GM08714 (cell line): Measurements from ENCODE around the gene BEND2.
"Not testable (repeated sequence)": the region's sequence is repeated elsewhere in the genome, so short reads cannot be mapped to it uniquely, and the experiment has no call there.

Source experiments
- H3K4me3 ChIP-seq: fragments of 200-500 bp; sonication (Bioruptor generic); 2 replicates; pipeline ENCODE4 v1.5.1; 2014; ENCODE audit warnings: mild to moderate bottlenecking, low read length, inconsistent platforms
- ZNF274 ChIP-seq: IDR thresholded peaks from 2 replicates; pipeline ENCODE4 v1.6.1; 2012; ENCODE audit warnings: mild to moderate bottlenecking, low read depth, low read length

The BEND2 gene

DNA sequence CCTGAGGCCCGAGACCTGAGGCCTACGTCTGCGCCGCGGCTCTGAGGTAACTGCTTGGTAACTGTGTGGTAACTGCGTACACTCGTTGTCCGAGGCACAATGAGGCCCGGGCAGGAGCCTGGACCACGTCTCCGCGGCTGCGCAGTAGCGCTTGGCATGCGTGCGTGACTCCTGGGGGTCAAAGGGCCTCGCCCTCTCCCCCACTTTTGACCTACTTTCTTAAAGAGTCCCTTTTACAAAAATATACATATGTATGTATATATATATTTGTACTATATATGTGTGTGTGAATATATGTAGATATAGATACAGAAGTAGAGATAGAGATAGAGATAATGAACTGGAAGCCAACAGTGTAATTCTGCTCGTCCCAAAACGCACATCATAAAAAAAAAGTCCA, at the start of gene BEND2:
TSS of gene BEND2 (minus strand) at position 101 of the 400 bp plus-strand sequence. CDS start 136 bp downstream, outside the sequence.
- H3K4me3 ChIP-seq: no peak within 1 kb of the TSS
- no peak for TF ChIP-seq ZNF274

DNA sequence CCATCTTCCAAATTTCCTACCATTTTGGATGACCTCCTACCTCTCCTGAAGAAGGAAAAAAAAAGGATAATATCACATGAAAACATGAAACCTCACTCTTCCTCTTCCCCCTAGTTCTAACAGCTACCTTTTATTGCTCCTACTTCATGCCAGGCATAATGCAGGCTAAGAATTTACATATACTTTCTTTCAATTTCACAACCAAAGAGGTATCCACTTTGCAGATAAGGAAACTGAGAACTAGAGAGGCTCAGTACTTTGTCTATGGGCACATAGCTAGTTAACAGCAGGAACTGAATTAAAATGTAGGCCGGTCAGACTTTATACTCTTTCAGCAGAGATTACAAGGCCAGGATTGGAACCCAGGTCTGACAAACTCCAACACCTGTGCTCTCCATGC, 34.4 kb upstream of the BEND2 start:
- TF ChIP-seq ZNF274: no peak
- no peak overlapping the region for H3K4me3 ChIP-seq

DNA sequence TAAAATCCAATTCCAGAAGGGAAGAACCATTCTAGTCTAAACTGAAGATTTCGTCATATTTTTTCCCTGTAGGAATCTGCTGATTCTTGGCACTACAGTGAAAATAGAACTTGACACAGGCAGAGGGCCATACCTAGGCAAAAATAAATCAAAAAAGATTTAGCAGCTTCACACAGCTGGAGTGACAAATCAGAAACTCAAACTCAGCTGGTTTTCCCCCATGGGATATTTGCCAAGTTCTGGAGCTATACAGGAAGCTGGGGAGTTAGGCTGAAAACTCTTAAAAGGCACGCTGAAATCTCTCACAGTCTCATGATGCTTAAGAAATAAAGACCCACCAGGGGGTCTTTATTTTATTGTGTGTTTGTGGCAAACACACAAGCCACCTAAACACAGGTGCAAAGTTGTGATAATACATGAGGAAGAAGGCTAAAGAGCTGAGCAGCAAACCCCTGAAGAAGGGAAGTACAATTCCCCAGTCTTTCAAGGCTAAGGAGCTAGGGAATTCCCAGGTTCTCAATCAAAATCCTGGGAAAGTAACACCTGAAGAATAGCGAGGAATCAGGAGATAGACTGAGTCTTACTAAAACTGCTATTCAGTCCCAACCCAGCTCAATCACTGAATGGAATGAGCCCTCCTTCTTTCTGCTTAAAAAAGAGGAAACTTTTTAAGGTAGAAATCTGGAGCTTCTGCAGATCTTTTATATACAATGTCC, 32.1 kb upstream of the BEND2 start:
- no peak overlapping the region for H3K4me3 ChIP-seq
- no peak for TF ChIP-seq ZNF274

DNA sequence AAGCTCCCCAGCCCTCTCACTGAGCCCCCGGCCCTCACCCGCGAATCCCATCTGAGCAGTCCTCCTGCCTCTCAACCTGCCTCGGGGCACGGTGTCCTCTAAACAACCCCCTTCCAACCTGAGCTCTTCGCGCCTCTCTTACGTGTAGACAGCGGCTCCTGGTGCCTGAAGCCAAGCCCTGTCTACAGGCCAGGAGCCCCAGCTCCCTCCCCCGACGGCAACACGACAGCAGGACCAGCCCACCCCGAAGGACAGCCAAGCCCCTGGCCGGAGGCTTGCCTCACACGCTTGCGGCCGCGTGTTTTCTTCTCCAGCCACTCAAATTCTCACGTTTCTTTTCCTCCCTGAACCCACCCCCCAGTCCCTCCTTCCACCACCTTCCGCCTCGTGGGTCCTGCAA, 9.0 kb upstream of the BEND2 start:
- H3K4me3 ChIP-seq: not testable (repeated sequence)

DNA sequence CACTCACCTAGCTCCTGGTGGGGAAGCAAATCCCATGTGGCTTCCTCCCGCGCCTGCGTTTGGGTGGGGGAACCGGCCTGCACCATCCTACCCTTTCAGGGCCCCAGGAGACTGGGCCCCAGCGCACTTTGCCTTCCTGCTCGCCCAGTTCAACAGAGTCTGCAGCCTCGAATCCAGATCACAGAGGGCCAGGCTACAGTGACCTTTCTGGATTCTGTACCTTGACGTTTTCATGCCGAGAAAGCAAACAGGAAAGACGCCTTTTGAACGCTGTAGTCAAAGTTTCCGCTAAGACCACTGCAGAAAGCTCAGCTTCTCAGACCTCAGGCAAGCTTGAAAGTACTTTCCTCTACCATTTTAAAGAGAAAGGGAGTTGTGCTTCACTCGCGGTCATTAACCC, 7.4 kb upstream of the BEND2 start:
- H3K4me3 ChIP-seq: no peak overlapping the region
- TF ChIP-seq ZNF274: no peak

DNA sequence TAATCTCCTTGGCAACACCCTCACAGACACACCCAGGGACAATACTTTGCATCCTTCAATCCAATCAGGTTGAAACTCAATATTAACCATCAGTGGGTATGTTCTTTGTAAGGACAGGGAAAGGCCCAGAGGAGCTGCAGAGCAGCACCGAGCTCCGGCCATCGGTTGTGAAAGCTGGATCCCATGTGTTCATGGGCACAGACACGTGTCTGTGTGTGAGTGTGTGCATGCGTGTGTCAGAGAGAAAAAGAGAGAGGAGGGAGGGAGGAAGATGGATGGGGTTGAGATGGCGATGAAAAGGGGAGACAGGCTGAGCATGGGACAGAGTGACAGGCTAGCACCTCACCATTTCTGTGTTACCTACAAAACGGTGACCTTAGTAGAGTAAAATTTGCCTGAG, 6.8 kb upstream of the BEND2 start:
- no peak for TF ChIP-seq ZNF274
- H3K4me3 ChIP-seq: no peak overlapping the region

DNA sequence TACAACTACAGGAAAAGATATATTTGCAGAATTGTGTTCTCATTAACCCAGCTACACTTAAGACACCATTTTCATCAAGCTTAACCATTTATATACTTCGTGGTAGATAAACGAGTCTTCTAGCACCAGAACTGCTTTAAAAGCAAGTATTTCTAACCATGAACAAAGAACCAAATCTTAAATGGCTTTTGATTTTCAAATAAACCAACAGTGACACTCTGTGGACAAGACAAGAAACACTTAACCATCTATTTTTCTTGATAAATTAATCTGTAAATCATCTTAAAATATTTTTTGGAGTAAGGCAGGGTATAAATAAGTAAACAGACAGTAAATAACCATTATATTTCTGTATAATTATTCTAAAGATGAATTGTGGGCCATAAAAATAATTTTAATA, 10.2 kb downstream of the BEND2 start:
- H3K4me3 ChIP-seq: no peak overlapping the region
- no peak for TF ChIP-seq ZNF274

DNA sequence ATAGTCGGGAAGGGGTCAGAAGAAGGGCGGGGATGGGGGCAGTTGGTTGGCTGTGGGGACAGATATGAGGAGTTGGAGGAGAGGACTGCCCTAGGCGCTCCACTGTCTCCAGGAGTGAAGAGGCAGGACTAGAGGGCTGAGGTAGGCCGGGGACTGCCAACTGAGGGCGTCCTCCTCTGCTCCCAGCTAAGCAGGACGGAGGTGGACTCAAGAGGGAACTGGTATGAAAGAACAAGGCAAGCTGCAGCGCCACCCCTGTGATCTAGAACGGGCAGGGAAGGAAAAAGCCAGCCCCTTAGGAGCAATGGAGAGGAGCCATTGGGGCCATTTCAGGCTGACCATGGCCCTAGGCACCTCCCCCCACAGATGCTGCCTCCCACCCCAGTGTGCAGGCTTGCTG, 14.0 kb downstream of the BEND2 start:
- TF ChIP-seq ZNF274: no peak
- H3K4me3 ChIP-seq: no peak overlapping the region

DNA sequence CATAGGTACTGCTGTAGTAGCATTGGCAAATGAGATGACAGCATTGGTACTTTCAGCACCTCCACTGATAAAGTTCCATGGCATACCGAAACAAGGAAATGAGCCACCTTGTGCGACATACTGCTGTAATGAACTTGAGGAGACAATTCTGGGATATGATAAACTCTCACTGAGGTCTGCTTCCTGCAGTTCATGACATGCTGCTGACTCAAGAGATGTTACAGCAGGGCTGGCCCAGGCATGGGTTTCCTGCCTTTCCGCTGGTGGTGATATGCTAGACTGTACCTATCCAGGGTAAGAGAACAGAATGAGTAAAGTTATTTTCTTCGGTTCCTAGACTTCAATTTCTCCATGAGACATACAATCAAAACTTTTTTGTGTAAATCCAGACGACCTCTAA, 17.1 kb downstream of the BEND2 start:
- no peak for TF ChIP-seq ZNF274
- no peak overlapping the region for H3K4me3 ChIP-seq

DNA sequence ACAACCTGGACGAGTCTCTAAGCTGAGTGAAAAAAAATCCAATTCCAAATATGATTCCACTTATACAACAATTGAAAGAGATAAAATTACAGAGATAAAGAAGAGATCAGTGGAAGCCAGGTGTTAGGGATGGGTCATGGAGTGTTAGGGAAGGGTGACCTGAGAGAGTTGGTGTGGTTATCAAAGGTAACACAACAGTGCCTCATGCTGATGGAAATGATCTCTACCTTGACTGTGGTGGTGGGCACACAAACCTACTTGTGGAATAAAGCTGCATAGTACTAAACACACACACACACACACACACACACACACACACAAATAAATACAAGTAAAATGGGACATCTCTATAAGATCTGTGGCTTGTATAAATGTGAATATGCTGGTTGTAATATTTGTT, 26.0 kb downstream of the BEND2 start:
- TF ChIP-seq ZNF274: no peak
- H3K4me3 ChIP-seq: no peak overlapping the region

DNA sequence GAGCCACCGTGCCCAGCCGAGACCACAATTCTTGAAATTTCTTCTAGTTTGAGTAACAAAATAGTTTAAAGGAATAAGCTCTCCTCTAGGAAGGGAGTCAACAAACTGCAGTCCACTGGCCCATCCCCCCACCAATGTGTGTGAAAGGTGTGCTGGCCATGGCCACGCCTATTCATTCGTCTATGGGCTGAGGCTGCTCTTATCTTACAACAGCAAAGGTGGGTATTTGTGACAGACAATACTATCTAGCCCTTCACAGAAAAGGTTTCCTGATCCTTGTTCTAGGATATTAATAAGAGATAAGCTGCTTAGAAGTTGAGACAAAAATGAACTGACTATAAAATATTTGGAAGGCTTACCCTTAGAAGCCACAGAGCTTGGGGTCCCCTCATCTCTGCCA, 41.2 kb downstream of the BEND2 start:
- TF ChIP-seq ZNF274: no peak
- no peak overlapping the region for H3K4me3 ChIP-seq

DNA sequence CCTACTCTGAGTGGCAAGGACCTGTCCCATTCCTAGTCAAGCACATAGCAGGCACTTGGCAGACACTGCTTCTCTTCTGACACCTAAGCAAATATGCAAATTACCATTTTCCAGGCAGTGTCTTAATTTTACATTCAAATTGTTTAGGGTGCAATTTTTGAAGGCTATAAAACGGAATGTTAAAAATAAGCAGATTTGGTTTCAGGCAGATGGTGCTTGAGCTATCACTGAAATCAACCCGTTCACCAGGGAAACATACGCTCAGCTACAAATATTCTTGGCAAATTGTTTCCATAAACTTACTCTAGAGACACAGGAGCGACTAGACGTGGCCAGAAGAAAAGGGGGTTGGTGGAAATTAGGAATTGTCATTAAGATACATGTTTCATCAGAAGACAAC, 45.7 kb downstream of the BEND2 start:
- H3K4me3 ChIP-seq: no peak overlapping the region
- no peak for TF ChIP-seq ZNF274

DNA sequence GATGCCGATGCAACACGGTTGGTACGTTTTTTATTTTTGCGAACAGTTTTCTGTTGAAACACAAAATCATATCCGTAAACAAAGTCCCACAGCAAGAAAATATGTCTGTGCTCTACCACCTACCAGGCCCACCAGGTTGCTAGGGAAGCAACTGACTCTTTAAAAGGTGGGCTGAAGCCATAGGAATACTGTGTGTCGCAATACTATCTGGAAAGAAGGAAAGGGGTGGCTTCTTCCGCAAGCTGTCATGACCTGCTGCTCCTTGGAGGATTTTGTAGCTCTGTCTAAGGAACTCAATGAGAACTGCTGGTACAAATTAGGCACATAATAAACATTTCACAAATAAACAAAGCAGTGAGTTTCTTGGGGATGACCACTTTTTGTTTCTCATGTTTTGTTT, 46.5 kb downstream of the BEND2 start:
- TF ChIP-seq ZNF274: no peak

DNA sequence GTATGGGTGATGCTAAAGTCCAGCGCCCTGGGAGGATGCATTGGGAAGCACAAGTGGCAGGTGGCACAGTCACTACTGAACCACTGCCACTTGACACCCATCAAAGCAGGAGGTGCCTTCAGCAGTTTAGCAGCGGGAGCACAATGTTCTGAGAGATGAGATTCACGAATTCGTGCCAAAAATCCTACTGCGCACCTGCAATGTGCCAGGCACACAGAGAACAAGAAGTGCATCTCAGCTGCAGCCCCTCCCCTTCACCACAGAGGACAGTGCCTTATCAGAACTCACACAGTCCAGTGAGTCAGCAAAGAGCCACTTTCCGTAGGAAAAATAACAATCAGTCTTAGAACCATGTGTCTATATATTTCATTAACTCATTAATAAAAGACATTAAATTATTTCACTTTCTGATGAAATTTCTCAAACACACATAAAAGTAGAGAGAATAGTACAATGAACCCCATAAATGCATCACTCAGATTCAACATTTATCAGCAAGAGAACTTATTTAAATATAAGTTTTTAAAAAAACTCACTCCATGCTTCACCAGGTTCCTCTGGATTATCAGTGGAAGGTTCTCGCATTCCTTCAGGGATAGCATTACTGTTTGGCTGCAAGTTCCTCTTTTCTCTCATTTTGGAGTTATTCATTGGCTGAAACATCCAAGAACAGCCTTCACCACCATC, 47.0 kb downstream of the BEND2 start:
- no peak overlapping the region for H3K4me3 ChIP-seq
- TF ChIP-seq ZNF274: no peak

More for the DNA sequence above, 46.5 kb downstream of the BEND2 start:
- no peak overlapping the region for H3K4me3 ChIP-seq

DNA sequence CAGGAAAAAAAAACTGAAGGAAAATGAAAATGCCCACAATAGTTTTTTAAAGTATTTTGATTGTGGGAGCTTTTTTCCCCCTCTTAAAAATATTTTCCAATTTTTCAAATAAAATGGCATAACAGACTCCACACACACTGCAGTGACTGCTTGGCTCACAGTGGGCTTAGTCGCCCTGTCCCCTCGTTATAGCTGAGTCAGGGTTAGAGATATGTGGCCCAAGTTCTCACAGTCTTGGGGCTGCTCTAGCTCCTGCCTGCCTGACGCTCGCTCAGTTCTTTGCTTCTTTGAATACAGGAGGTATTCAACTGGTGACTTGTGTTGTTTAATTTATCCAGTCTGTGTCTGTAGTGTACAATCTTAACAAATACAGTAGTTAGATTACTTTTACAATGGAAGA, 47.7 kb downstream of the BEND2 start:
- no peak overlapping the region for H3K4me3 ChIP-seq
- no peak for TF ChIP-seq ZNF274

DNA sequence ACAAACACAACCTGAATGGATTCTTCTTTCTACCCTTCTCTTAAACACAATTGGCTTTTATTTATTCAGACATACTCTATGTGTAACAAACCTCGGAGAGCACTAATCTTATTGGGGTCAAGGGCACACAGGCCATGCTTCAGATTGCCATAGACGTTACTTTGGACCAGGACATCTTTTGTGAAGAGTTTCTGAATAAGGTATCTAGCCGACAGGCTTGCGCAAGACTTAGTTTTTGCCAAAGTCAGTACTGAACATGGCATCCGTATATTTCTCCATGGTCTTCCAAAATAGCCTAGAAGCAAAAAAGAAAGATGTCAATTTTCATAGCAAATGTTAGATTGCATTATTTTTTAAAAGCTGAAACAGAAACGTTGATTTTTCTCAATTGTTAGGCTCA, 49.8 kb downstream of the BEND2 start:
- H3K4me3 ChIP-seq: no peak overlapping the region
- TF ChIP-seq ZNF274: no peak

DNA sequence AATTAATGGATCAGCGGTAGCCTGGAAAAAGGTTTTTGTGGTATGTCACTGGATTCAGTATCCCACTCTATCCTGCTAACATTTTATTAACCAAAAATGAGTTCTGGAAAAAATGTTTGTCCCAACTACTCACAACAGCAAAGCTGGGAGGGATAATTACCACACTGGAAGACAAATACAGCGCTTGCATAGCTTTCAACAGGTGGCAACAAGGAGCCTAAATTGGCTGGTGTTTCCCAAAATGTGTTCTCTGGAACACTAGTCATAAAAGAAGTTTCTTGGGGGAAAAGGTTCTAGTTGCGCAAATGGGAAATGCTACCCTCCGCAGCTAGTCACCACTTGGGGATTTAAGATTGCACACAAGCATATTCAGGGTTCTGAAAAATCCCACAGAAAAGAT, 54.6 kb downstream of the BEND2 start:
- TF ChIP-seq ZNF274: no peak
- H3K4me3 ChIP-seq: no peak overlapping the region
